SK-N-SH (cell line): Measurements from ENCODE around the gene CRTC3.

Experiments used
- CTCF ChIP-seq: fragments of 200-600 bp; sonication (generic); IDR thresholded peaks from 2 replicates; pipeline ENCODE4 v1.6.1; 2017; ENCODE audit warnings: antibody characterized with exemption, mild to moderate bottlenecking, moderate library complexity
- EP300 ChIP-seq, 2 experiments: IDR thresholded peaks; 2 replicates each; pipeline versions ENCODE4 v1.4.0 to v1.6.1; 2012; ENCODE audit warnings: borderline replicate concordance in 1 of 2, low read depth in 1 of 2, low read length in 1 of 2
- FOSL2 ChIP-seq: IDR thresholded peaks from 2 replicates; pipeline ENCODE4 v1.4.0; 2012; ENCODE audit warnings: low read depth, mild to moderate bottlenecking, moderate library complexity, borderline replicate concordance
- NFIC ChIP-seq: IDR thresholded peaks from 2 replicates; pipeline ENCODE4 v1.4.0; 2012; ENCODE audit warnings: borderline replicate concordance
- TF ChIP-seq, protein P1 (sequence below): IDR thresholded peaks from 2 replicates; pipeline ENCODE4 v1.4.0; 2012; ENCODE audit warnings: low read depth
- TF ChIP-seq, protein P2 (sequence below): fragments of 150-350 bp; IDR thresholded peaks from 2 replicates; pipeline ENCODE4 v1.6.1; 2016; ENCODE audit warnings: mild to moderate bottlenecking, low read depth, low read length

GRCh38 chr15:90617171-90617570 lies 87.4 kb downstream of the CRTC3 start:
- TF ChIP-seq CTCF (no peak), FOSL2 (no peak), NFIC (no peak), EP300 (IDR thresholded peaks at IDR 0.05; ENCODE audit: borderline replicate concordance in 1 of 2, low read depth in 1 of 2, low read length in 1 of 2) (no peak)
- TF ChIP-seq, protein P1, sequence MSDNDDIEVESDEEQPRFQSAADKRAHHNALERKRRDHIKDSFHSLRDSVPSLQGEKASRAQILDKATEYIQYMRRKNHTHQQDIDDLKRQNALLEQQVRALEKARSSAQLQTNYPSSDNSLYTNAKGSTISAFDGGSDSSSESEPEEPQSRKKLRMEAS: no peak
- TF ChIP-seq, protein P2, sequence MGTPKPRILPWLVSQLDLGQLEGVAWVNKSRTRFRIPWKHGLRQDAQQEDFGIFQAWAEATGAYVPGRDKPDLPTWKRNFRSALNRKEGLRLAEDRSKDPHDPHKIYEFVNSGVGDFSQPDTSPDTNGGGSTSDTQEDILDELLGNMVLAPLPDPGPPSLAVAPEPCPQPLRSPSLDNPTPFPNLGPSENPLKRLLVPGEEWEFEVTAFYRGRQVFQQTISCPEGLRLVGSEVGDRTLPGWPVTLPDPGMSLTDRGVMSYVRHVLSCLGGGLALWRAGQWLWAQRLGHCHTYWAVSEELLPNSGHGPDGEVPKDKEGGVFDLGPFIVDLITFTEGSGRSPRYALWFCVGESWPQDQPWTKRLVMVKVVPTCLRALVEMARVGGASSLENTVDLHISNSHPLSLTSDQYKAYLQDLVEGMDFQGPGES: no peak
